Medulla oblongata (tissue), 1 donor: ENCODE results near the gene TPM4.

Experiments used
- DNase-seq: peaks from one replicate; pipeline ENCODE4 v3.0.0-alpha.2; 2015; ENCODE audit errors: extremely low spot score

TPM4 gene

GRCh38 chr19:16125737-16126495 is 49.6 kb downstream of the TPM4 start:
- no peak for DNase-seq

- DNase-seq = no peak
Observed at GRCh38 chr19:16127080-16127479, 50.8 kb downstream of the TPM4 start.

- no peak for DNase-seq
Observed at GRCh38 chr19:16127776-16128371, 51.6 kb downstream of the TPM4 start.

- no peak for DNase-seq
Observed at GRCh38 chr19:16131648-16132047, 55.4 kb downstream of the TPM4 start.

- DNase-seq = no peak
Observed at GRCh38 chr19:16133818-16134217, 57.5 kb downstream of the TPM4 start.

- no peak for DNase-seq
Observed at GRCh38 chr19:16134510-16134909, 58.2 kb downstream of the TPM4 start.

GRCh38 chr19:16135430-16136127 is 59.3 kb downstream of the TPM4 start:
- no peak for DNase-seq

GRCh38 chr19:16136185-16136999 is 60.1 kb downstream of the TPM4 start:
- no peak for DNase-seq

GRCh38 chr19:16139752-16140151 is 63.5 kb downstream of the TPM4 start:
- DNase-seq = no peak

GRCh38 chr19:16141043-16141442 is 64.7 kb downstream of the TPM4 start:
- no peak for DNase-seq

- no peak for DNase-seq
Observed at GRCh38 chr19:16142032-16142580, 65.8 kb downstream of the TPM4 start.

- DNase-seq = no peak
Observed at GRCh38 chr19:16143399-16144215, 67.3 kb downstream of the TPM4 start, which contains the start of gene HSH2D. Gene HSH2D (plus strand): TSS chr19:16143685. CDS start chr19:16148751, 5,066 bp downstream.

GRCh38 chr19:16144216-16144581 is 67.9 kb downstream of the TPM4 start:
- no peak for DNase-seq

GRCh38 chr19:16146112-16146511 is 69.8 kb downstream of the TPM4 start:
- no peak for DNase-seq

GRCh38 chr19:16148443-16149229 is 72.3 kb downstream of the TPM4 start:
- DNase-seq = no peak
